DOHH2 (cell line): Measurements from ENCODE around the gene ARL15.
A peak's percentile ranks its signal among the peaks of the same experiment; 100 is the strongest.

ENCODE experiments used
- H3F3A ChIP-seq: fragments of 200-600 bp; sonication (generic), shearing (Covaris generic); 2 replicates; pipeline ENCODE4 v1.6.0; 2016; ENCODE audit warnings: antibody characterized with exemption, mild to moderate bottlenecking; ENCODE audit not compliant: control insufficient read depth, insufficient read depth
- H3K27ac ChIP-seq: fragments of 200-600 bp; sonication (generic); 2 replicates; pipeline ENCODE4 v1.5.1; 2014; ENCODE audit warnings: low read depth, mild to moderate bottlenecking, low read length, moderate library complexity
- H3K27me3 ChIP-seq: fragments of 200-600 bp; sonication (generic); 2 replicates; pipeline ENCODE4 v1.6.1; 2014; ENCODE audit warnings: mild to moderate bottlenecking, low read length, mixed read lengths; ENCODE audit not compliant: control insufficient read depth
- H3K36me3 ChIP-seq: fragments of 200-600 bp; sonication (generic); 2 replicates; pipeline ENCODE4 v1.6.1; 2014; ENCODE audit warnings: mild to moderate bottlenecking, low read length, moderate library complexity, mixed read lengths; ENCODE audit not compliant: control insufficient read depth
- H3K4me1 ChIP-seq: fragments of 200-600 bp; sonication (generic); 2 replicates; pipeline ENCODE4 v1.6.1; 2014; ENCODE audit warnings: mild to moderate bottlenecking, low read length, mixed read lengths; ENCODE audit not compliant: control insufficient read depth
- H3K4me2 ChIP-seq: fragments of 200-600 bp; sonication (generic); 2 replicates; pipeline ENCODE4 v1.6.0; 2014; ENCODE audit warnings: mild to moderate bottlenecking, low read length, moderate library complexity
- H3K4me3 ChIP-seq: fragments of 200-600 bp; sonication (generic); 2 replicates; pipeline ENCODE4 v1.5.1; 2014; ENCODE audit warnings: mild to moderate bottlenecking, low read length, mixed read lengths
- H3K79me2 ChIP-seq: fragments of 200-600 bp; sonication (generic); 2 replicates; pipeline ENCODE4 v1.6.1; 2014; ENCODE audit warnings: mild to moderate bottlenecking, low read length, mixed read lengths; ENCODE audit not compliant: control insufficient read depth
- H3K9me2 ChIP-seq: fragments of 200-600 bp; sonication (generic); replicated peaks from 2 replicates; pipeline ENCODE4 v1.6.1; 2014; ENCODE audit warnings: mild to moderate bottlenecking, low read length, mixed read lengths; ENCODE audit not compliant: control insufficient read depth
- H3K9me3 ChIP-seq: fragments of 200-600 bp; sonication (generic); 2 replicates; pipeline ENCODE4 v1.6.1; 2014; ENCODE audit warnings: antibody characterized with exemption, low read length, mixed read lengths; ENCODE audit not compliant: control insufficient read depth, insufficient read depth
- H4K20me1 ChIP-seq: fragments of 200-600 bp; sonication (generic); 2 replicates; pipeline ENCODE4 v1.6.0; 2014; ENCODE audit warnings: low read depth, mild to moderate bottlenecking, antibody characterized with exemption, low read length, moderate library complexity; ENCODE audit not compliant: control insufficient read depth, insufficient read depth
- CTCF ChIP-seq: fragments of 200-600 bp; sonication (generic); IDR thresholded peaks from one replicate; pipeline ENCODE4 v1.5.1; 2014; ENCODE audit warnings: antibody characterized with exemption, mild to moderate bottlenecking, low read depth, low read length; ENCODE audit not compliant: poor library complexity, severe bottlenecking
- EZH2phosphoT487 ChIP-seq: fragments of 200-600 bp; sonication (generic); IDR thresholded peaks from 2 replicates; pipeline ENCODE4 v1.6.1; 2017; ENCODE audit warnings: borderline replicate concordance, mild to moderate bottlenecking, antibody characterized with exemption, low read length, moderate library complexity, mixed read lengths

The ARL15 gene

GRCh38 chr5:54171645-54172384 is 138.6 kb downstream of the ARL15 start:
- TF ChIP-seq EZH2phosphoT487 (no peak), CTCF (no peak)
- H3K4me2 ChIP-seq = peak overlapping the region; percentile 42
- H3F3A ChIP-seq = no peaks in the 10 kb centered on the region
- peaks cover 23% of the 10 kb centered on the region for H3K4me1 ChIP-seq
- H3K27ac ChIP-seq = peak overlapping the region; percentile 42
- no peaks in the 10 kb centered on the region for H3K9me3 ChIP-seq
- no peak overlapping the region for H3K4me3 ChIP-seq
- no peaks in the 10 kb centered on the region for H3K9me2 ChIP-seq
- H3K79me2 ChIP-seq = no peaks in the 10 kb centered on the region
- no peaks in the 10 kb centered on the region for H3K36me3 ChIP-seq
- no peaks in the 10 kb centered on the region for H3K27me3 ChIP-seq
- no peaks in the 10 kb centered on the region for H4K20me1 ChIP-seq

- H3K27me3 ChIP-seq = no peaks in the 10 kb centered on the region
- no peaks in the 10 kb centered on the region for H3K79me2 ChIP-seq
- no peaks in the 10 kb centered on the region for H3K9me3 ChIP-seq
- H3K36me3 ChIP-seq = no peaks in the 10 kb centered on the region
- H4K20me1 ChIP-seq = no peaks in the 10 kb centered on the region
- H3F3A ChIP-seq = no peaks in the 10 kb centered on the region
- peaks cover 4% of the 10 kb centered on the region for H3K4me1 ChIP-seq
- no peak overlapping the region for H3K27ac ChIP-seq
- no peak overlapping the region for H3K4me3 ChIP-seq
- TF ChIP-seq CTCF (no peak), EZH2phosphoT487 (no peak)
- H3K9me2 ChIP-seq = no peaks in the 10 kb centered on the region
- H3K4me2 ChIP-seq = no peak overlapping the region
These were observed 144.7 kb downstream of the ARL15 start for GRCh38 chr5:54165687-54166086.

- Histone ChIP-seq H3K4me2 (no peak overlapping the region), H3K4me1 (no peaks in the 10 kb centered on the region), H4K20me1 (no peaks in the 10 kb centered on the region), H3K9me2 (no peaks in the 10 kb centered on the region), H3F3A (no peaks in the 10 kb centered on the region), H3K79me2 (no peaks in the 10 kb centered on the region), H3K4me3 (no peak overlapping the region), H3K9me3 (no peaks in the 10 kb centered on the region), H3K27ac (no peak overlapping the region), H3K36me3 (no peaks in the 10 kb centered on the region), H3K27me3 (no peaks in the 10 kb centered on the region)
- TF ChIP-seq EZH2phosphoT487 = no peak
- no peak for TF ChIP-seq CTCF
These were observed 148.2 kb downstream of the ARL15 start for GRCh38 chr5:54162184-54162583.
